Measurements from ENCODE around the gene SHANK2.

- TF ChIP-seq CTCF (conservative IDR thresholded peaks at IDR 0.05; ENCODE audit: low read length) (no peak), EZH2phosphoT487 (IDR thresholded peaks at IDR 0.05; ENCODE audit: borderline replicate concordance, low read depth, low read length) (no peak)
These were observed 33.4 kb downstream of the SHANK2 start for GRCh38 chr11:71218789-71219499.

All from OCI-LY7 (cell line).